Endothelial cell of umbilical vein (primary cell): ENCODE measurements around the gene KRT1. TPM values are rescaled to one million over a fixed set of nuclear protein-coding genes. Genes with fewer than 3 reads are reported as not detected.

Source experiments
- BruUV-seq: library from RNA; stranded (reverse); fragments of 400-500 nt; replicated peaks from 2 replicates; lab custom pipeline; 2021; lab: Mats Ljungman, UMichigan
- CTCF ChIA-PET: fragments of 300-600, 350-600 bp; sonication (Branson Sonifier 250); formaldehyde crosslinking; loops from one replicate; lab custom pipeline; 2021; ENCODE audit warnings: antibody characterized with exemption, inconsistent platforms; lab: Charles Lee
- POLR2A ChIA-PET: fragments of 300-600, 350-600 bp; sonication (Branson Sonifier 250); formaldehyde crosslinking; loops from one replicate; lab custom pipeline; 2021; ENCODE audit warnings: antibody characterized with exemption, inconsistent platforms; lab: Charles Lee
- DNase-seq: peaks from one replicate; pipeline ENCODE4 v3.0.0-alpha.2; 2011; ENCODE audit warnings: low read depth, low spot score
- FAIRE-seq: peaks from 2 replicates; lab custom pipeline; 2011; peaks lifted over from hg19 to GRCh38; lab: Jason Lieb, UNC
- H2AFZ ChIP-seq: 2 replicates; pipeline ENCODE4 v1.6.0; 2012; ENCODE audit warnings: low read depth, low read length, control low read depth, inconsistent platforms
- H3K27ac ChIP-seq: 2 replicates; pipeline ENCODE4 v1.5.1; 2011; ENCODE audit warnings: low read depth, mild to moderate bottlenecking, control low read depth, low read length, moderate library complexity; ENCODE audit not compliant: insufficient read depth
- H3K27me3 ChIP-seq, 2 experiments: 2 replicates each; pipeline versions ENCODE4 v1.6.0 to v1.6.1; 2011; ENCODE audit warnings: low read length in 2 of 2, mixed read lengths in 1 of 2; ENCODE audit not compliant: control insufficient read depth in 2 of 2, insufficient read depth in 2 of 2
- H3K36me3 ChIP-seq, 2 experiments: 2 replicates in 1 of 2; 3 replicates in 1 of 2; pipeline ENCODE4 v1.5.1; 2011; ENCODE audit warnings: low read length in 2 of 2, mild to moderate bottlenecking in 1 of 2, moderate library complexity in 1 of 2; ENCODE audit not compliant: control insufficient read depth in 2 of 2, insufficient read depth in 2 of 2; ENCODE audit errors: extremely low read depth in 1 of 2
- H3K4me1 ChIP-seq: 3 replicates; pipeline ENCODE4 v1.5.1; 2011; ENCODE audit warnings: mild to moderate bottlenecking, low read length; ENCODE audit not compliant: control insufficient read depth, insufficient read depth; ENCODE audit errors: extremely low read depth
- H3K4me2 ChIP-seq: 2 replicates; pipeline ENCODE4 v1.6.1; 2011; ENCODE audit warnings: low read length, control low read depth, mixed read lengths; ENCODE audit not compliant: insufficient read depth
- H3K4me3 ChIP-seq, 3 experiments: fragments of 200-600 bp in 1 of 3; sonication (generic), shearing (Covaris generic) in 1 of 3; replicated peaks in 1 of 3; 2 replicates each; pipeline ENCODE4 v1.5.1; 2011 to 2016; ENCODE audit warnings: control low read depth in 3 of 3, low read length in 3 of 3, mild to moderate bottlenecking in 2 of 3, inconsistent platforms in 1 of 3, low read depth in 1 of 3, moderate library complexity in 1 of 3; ENCODE audit not compliant: insufficient read depth in 1 of 3
- H3K79me2 ChIP-seq: 2 replicates; pipeline ENCODE4 v1.6.0; 2012; ENCODE audit warnings: low read length, inconsistent platforms; ENCODE audit not compliant: control insufficient read depth, insufficient read depth
- H3K9ac ChIP-seq: replicated peaks from 2 replicates; pipeline ENCODE3; 2011; ENCODE audit warnings: low read length, control low read depth; ENCODE audit not compliant: insufficient read depth; ENCODE audit errors: extremely low read depth
- H3K9me1 ChIP-seq: replicated peaks from 3 replicates; pipeline ENCODE4 v1.6.0; 2011; ENCODE audit warnings: mild to moderate bottlenecking, low read length; ENCODE audit not compliant: control insufficient read depth, insufficient read depth; ENCODE audit errors: extremely low read depth
- H3K9me3 ChIP-seq: replicated peaks from 2 replicates; pipeline ENCODE4 v1.5.1; 2012; ENCODE audit warnings: low read length, inconsistent platforms; ENCODE audit not compliant: control insufficient read depth, insufficient read depth
- H4K20me1 ChIP-seq: replicated peaks from 2 replicates; pipeline ENCODE3; 2011; ENCODE audit warnings: mild to moderate bottlenecking, low read length; ENCODE audit not compliant: control insufficient read depth, insufficient read depth; ENCODE audit errors: extremely low read depth
- CTCF ChIP-seq, 2 donors: IDR thresholded peaks; 1 replicate in 1 of 2; 2 replicates in 1 of 2; pipeline ENCODE4 v1.5.1; 2011; ENCODE audit warnings: low read length in 2 of 2, mild to moderate bottlenecking in 2 of 2, moderate library complexity in 2 of 2, control low read depth in 1 of 2, inconsistent platforms in 1 of 2, low read depth in 1 of 2; ENCODE audit not compliant: insufficient read depth in 1 of 2; ENCODE audit errors: extremely low read depth in 1 of 2
- EZH2 ChIP-seq: IDR thresholded peaks from 2 replicates; pipeline ENCODE4 v1.6.1; 2012; ENCODE audit warnings: borderline replicate concordance, low read depth, mild to moderate bottlenecking, moderate library complexity, low read length, inconsistent platforms; ENCODE audit not compliant: severe bottlenecking
- FOS ChIP-seq: IDR thresholded peaks from 2 replicates; pipeline ENCODE4 v1.6.1; 2011; ENCODE audit warnings: mild to moderate bottlenecking, low read length, moderate library complexity, borderline replicate concordance; ENCODE audit not compliant: insufficient read depth
- JUN ChIP-seq: IDR thresholded peaks from 2 replicates; pipeline ENCODE4 v1.6.1; 2011; ENCODE audit warnings: borderline replicate concordance, low read depth; ENCODE audit not compliant: insufficient read length, insufficient read depth
- MAX ChIP-seq: IDR thresholded peaks from 2 replicates; pipeline ENCODE4 v1.6.1; 2011; ENCODE audit not compliant: insufficient read depth, insufficient read length
- MYC ChIP-seq: IDR thresholded peaks from one replicate; pipeline ENCODE4 v1.6.1; 2011; ENCODE audit warnings: mild to moderate bottlenecking, low read depth, low read length
- POLR2A ChIP-seq: IDR thresholded peaks from 2 replicates; pipeline ENCODE4 v1.6.1; 2012; ENCODE audit warnings: low read depth, mild to moderate bottlenecking, control low read depth, low read length
- dilution Hi-C: fragments of 300-500 bp; cut with MboI; formaldehyde crosslinking; loops from one replicate; pipeline ENCODE4 v1.15.0; 2019; ENCODE audit warnings: low sequenced_read_pairs; ENCODE audit not compliant: extremely low pct_ligation_motif_present
- intact Hi-C: fragments of 100-400 bp; cut with micrococcal nuclease; formaldehyde crosslinking; loops from one replicate; pipeline ENCODE4 v1.10.0; 2022
- polyA plus RNA-seq, 4 experiments: library from polyadenylated mRNA; depleted of rRNA in 3 of 4; stranded (reverse) in 3 of 4; unstranded in 1 of 4; fragments of >200 nt; gene quantifications; 2 replicates each; pipeline versions ENCODE4 v1.2.1 to v1.2.3, GENCODE V29; 2011 to 2012; ENCODE audit warnings: missing spikeins in 1 of 4
- total RNA-seq: library from RNA; stranded (reverse); gene quantifications from 2 replicates; pipeline ENCODE4 v1.2.3, GENCODE V29; 2021

The KRT1 gene
- total and polyA plus RNA-seq, 2 donors (not counting 3 experiments of a cell fraction or from before 2014, with no cell fraction given), result not detected

- Histone ChIP-seq H3K4me3 (no peak overlapping the region), H3K9me3 (no peaks in the 10 kb centered on the region), H3K4me2 (no peak overlapping the region), H3K9me1 (no peaks in the 10 kb centered on the region), H3K27me3 (peaks cover 24 to 30% of the 10 kb centered on the region in 2 experiments), H3K27ac (no peak overlapping the region), H3K4me1 (no peaks in the 10 kb centered on the region), H4K20me1 (no peaks in the 10 kb centered on the region), H3K9ac (no peak overlapping the region), H3K79me2 (no peaks in the 10 kb centered on the region), H3K36me3 (no peaks in the 10 kb centered on the region), H2AFZ (no peak overlapping the region)
- POLR2A ChIA-PET, result no interaction called here
- DNase-seq, result no peak
- FAIRE-seq, result no peak
- TF ChIP-seq CTCF (IDR thresholded peaks at IDR 0.05; ENCODE audit: extremely low read depth in 1 of 2, insufficient read depth in 1 of 2, low read depth in 1 of 2, low read length in 2 of 2) (no peak), FOS (no peak), MYC (no peak), MAX (no peak), EZH2 (no peak)
- CTCF ChIA-PET, result no interaction called here
- BruUV-seq, result no TSS peak
- dilution Hi-C loops (no loop called here), intact Hi-C loops (no loop called here)
These were observed 35.9 kb upstream of the KRT1 start for GRCh38 chr12:52716061-52716460.

GRCh38 chr12:52715416-52715815 lies 35.2 kb upstream of the KRT1 start:
- H3K36me3 ChIP-seq, result no peaks in the 10 kb centered on the region
- H3K79me2 ChIP-seq, result no peaks in the 10 kb centered on the region
- dilution Hi-C loops (no loop called here), intact Hi-C loops (no loop called here)
- H3K4me1 ChIP-seq, result no peaks in the 10 kb centered on the region
- no peaks in the 10 kb centered on the region for H3K9me3 ChIP-seq
- no TSS peak for BruUV-seq
- H3K4me2 ChIP-seq, result no peak overlapping the region
- H2AFZ ChIP-seq, result no peak overlapping the region
- H3K9me1 ChIP-seq, result no peaks in the 10 kb centered on the region
- FAIRE-seq (no peak), DNase-seq (no peak)
- H4K20me1 ChIP-seq, result no peaks in the 10 kb centered on the region
- H3K27me3 ChIP-seq, result peaks cover 24 to 30% of the 10 kb centered on the region in 2 experiments
- H3K4me3 ChIP-seq, result no peak overlapping the region
- TF ChIP-seq CTCF (IDR thresholded peaks at IDR 0.05; ENCODE audit: extremely low read depth in 1 of 2, insufficient read depth in 1 of 2, low read depth in 1 of 2, low read length in 2 of 2), result peak in 1 of 2 donors; percentile 12
- no peak for TF ChIP-seq POLR2A
- TF ChIP-seq JUN, result no peak
- H3K9ac ChIP-seq, result no peak overlapping the region
- ChIA-PET POLR2A (no interaction called here), CTCF (no interaction called here)
- H3K27ac ChIP-seq, result no peak overlapping the region
